Non-pigmented ciliary epithelial cell (primary cell): ENCODE results near the gene IMMP1L.

ENCODE experiments used
- DNase-seq: peaks from one replicate; pipeline ENCODE4 v3.0.0-alpha.2; 2010; ENCODE audit warnings: low read depth

Gene IMMP1L

DNA sequence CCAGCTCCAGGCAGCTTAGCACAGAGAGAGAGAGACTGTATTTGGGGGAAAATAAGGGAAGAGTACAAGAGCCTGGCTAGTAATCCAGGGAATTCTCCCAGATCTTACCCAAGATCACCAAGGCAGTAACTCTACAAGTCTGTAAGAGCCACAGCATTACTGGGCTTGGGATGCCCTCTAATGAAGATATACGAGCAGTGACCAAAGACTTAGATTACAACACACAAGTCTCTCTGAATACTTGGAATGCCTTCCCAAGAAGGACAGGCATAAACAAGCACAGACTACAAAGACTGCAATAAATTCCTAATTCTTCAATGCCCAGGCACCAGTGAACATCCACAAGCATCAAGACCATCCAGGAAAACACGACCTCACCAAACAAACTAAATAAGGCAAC, 122.0 kb downstream of the IMMP1L start:
- no peak for DNase-seq

DNA sequence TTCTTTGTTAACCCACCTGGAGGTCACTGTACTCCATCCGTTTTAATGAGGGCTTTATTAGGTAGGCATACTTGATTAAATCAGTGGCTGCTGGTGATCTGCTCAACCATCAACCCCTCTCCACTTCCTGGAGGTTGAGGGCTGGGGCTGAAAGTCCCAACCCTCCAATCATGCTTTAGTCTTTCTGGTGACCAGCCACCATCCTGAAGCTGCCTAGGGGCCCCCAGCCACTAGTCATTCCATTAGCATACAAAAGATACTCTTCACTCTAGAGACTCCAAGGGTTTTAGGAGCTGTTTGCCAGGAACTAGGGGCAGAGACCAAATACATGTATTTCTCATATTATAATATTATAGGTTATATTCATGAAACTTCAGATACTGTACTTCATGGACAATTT, 126.3 kb downstream of the IMMP1L start:
- no peak for DNase-seq
